GM19025 (cell line): ENCODE data around the gene PUM2.
"Not testable (repeated sequence)": the region's sequence is repeated elsewhere in the genome, so short reads cannot be mapped to it uniquely, and the experiment has no call there.

Experiments
- ATAC-seq: cut with Tn5 transposase; IDR thresholded peaks from one replicate; pipeline ENCODE4 v1.9.1; 2021; ENCODE audit warnings: mild to moderate bottlenecking, low read depth, moderate library complexity; ENCODE audit not compliant: unreplicated experiment

Gene PUM2

GRCh38 chr2:20350753-20351554 lies at the start of gene PUM2:
TSS of gene PUM2 (minus strand) at chr2:20350844. CDS start at chr2:20327360, 23,484 bp downstream.
- ATAC-seq = peak; percentile 80

- ATAC-seq = no peak
These were observed 49.7 kb upstream of the PUM2 start for GRCh38 chr2:20400306-20400705.

GRCh38 chr2:20398956-20399567 lies 48.4 kb upstream of the PUM2 start:
- ATAC-seq = no peak

GRCh38 chr2:20397811-20398447 lies 47.3 kb upstream of the PUM2 start:
- ATAC-seq = no peak

GRCh38 chr2:20396356-20397000 lies 45.8 kb upstream of the PUM2 start:
- ATAC-seq = no peak

- ATAC-seq = no peak
These were observed 43.3 kb upstream of the PUM2 start for GRCh38 chr2:20393986-20394385.

GRCh38 chr2:20391951-20392699 lies 41.5 kb upstream of the PUM2 start:
- no peak for ATAC-seq

- ATAC-seq = no peak
These were observed 40.0 kb upstream of the PUM2 start for GRCh38 chr2:20390524-20391123.

GRCh38 chr2:20384953-20385352 lies 34.3 kb upstream of the PUM2 start:
- no peak for ATAC-seq

GRCh38 chr2:20382965-20383810 lies 32.5 kb upstream of the PUM2 start:
- ATAC-seq = no peak

GRCh38 chr2:20381457-20381856 lies 30.8 kb upstream of the PUM2 start:
- ATAC-seq = no peak

- ATAC-seq = no peak
These were observed 28.4 kb upstream of the PUM2 start for GRCh38 chr2:20378891-20379519.

GRCh38 chr2:20378341-20378740 lies 27.7 kb upstream of the PUM2 start:
- ATAC-seq = no peak

GRCh38 chr2:20377741-20378140 lies 27.1 kb upstream of the PUM2 start:
- ATAC-seq = no peak

GRCh38 chr2:20374982-20375381 lies 24.3 kb upstream of the PUM2 start:
- ATAC-seq = not testable (repeated sequence)

GRCh38 chr2:20372896-20373640 lies 22.4 kb upstream of the PUM2 start:
- ATAC-seq = no peak

GRCh38 chr2:20371323-20372025 lies 20.8 kb upstream of the PUM2 start:
- no peak for ATAC-seq
